GM18505 (cell line): Measurements from ENCODE around the gene ARMH3.

Source experiments
- ATAC-seq: cut with Tn5 transposase; IDR thresholded peaks from one replicate; pipeline ENCODE4 v1.9.1; 2021; ENCODE audit not compliant: unreplicated experiment
- POLR2A ChIP-seq: IDR thresholded peaks from 4 replicates; pipeline ENCODE4 v1.6.1; 2011; ENCODE audit warnings: borderline replicate concordance; ENCODE audit not compliant: insufficient read depth, insufficient read length; ENCODE audit errors: extremely low read depth

Gene ARMH3

GRCh38 chr10:101961591-101962498 is 94.1 kb downstream of the ARMH3 start:
- ATAC-seq = no peak

GRCh38 chr10:101960879-101961395 is 95.0 kb downstream of the ARMH3 start:
- TF ChIP-seq POLR2A = no peak
- no peak for ATAC-seq

More at GRCh38 chr10:101961591-101962498, 94.1 kb downstream of the ARMH3 start:
- no peak for TF ChIP-seq POLR2A

GRCh38 chr10:101959346-101959916 is 96.5 kb downstream of the ARMH3 start:
- TF ChIP-seq POLR2A = no peak
- ATAC-seq = no peak

- ATAC-seq = no peak
- TF ChIP-seq POLR2A = no peak
Measured at GRCh38 chr10:101958691-101959090, 97.3 kb downstream of the ARMH3 start.

- TF ChIP-seq POLR2A = no peak
- no peak for ATAC-seq
Measured at GRCh38 chr10:101956898-101957297, 99.1 kb downstream of the ARMH3 start.

- ATAC-seq = no peak
- no peak for TF ChIP-seq POLR2A
Measured at GRCh38 chr10:101956117-101956516, 99.9 kb downstream of the ARMH3 start.

- TF ChIP-seq POLR2A = no peak
- no peak for ATAC-seq
Measured at GRCh38 chr10:101952191-101952590, 103.8 kb downstream of the ARMH3 start.

GRCh38 chr10:101950213-101950612 is 105.8 kb downstream of the ARMH3 start:
- no peak for TF ChIP-seq POLR2A
- no peak for ATAC-seq

- TF ChIP-seq POLR2A = no peak
- ATAC-seq = no peak
Measured at GRCh38 chr10:101941871-101942270, 114.1 kb downstream of the ARMH3 start.

GRCh38 chr10:101940916-101941315 is 115.1 kb downstream of the ARMH3 start:
- no peak for ATAC-seq
- no peak for TF ChIP-seq POLR2A

- no peak for TF ChIP-seq POLR2A
- ATAC-seq = no peak
Measured at GRCh38 chr10:101939729-101940128, 116.2 kb downstream of the ARMH3 start.

GRCh38 chr10:101939008-101939648 is 116.8 kb downstream of the ARMH3 start:
- no peak for ATAC-seq
- TF ChIP-seq POLR2A = no peak

- no peak for ATAC-seq
Measured at GRCh38 chr10:101938305-101939007, 117.5 kb downstream of the ARMH3 start.

More at GRCh38 chr10:101938305-101939007, 117.5 kb downstream of the ARMH3 start:
- no peak for TF ChIP-seq POLR2A
